ENCODE results near the gene DAD1.
A peak's percentile ranks its signal among the peaks of the same experiment; 100 is the strongest.
"Not testable (repeated sequence)": the region's sequence is repeated elsewhere in the genome, so short reads cannot be mapped to it uniquely, and the experiment has no call there.

The DAD1 gene

DNA sequence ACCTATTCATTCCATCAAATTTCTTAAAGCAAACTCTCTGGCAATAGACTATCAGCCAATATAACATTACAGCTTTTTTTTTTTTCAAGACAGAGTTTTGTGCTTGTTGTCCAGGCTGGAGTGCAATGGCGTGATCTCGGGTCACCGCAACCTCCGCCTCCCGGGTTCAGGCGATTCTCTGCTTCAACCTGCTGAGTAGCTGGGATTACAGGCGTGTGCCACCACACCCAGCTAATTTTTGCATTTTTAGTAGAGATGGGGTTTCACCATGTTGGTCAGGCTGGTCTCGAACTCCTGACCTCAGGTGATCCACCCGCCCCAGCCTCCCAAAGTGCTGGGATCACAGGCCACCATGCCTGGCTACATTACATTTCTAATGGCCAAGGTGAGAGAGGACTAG, 22.8 kb downstream of the DAD1 start:
- DNase-seq = not testable (repeated sequence)

GRCh38 chr14:22565391-22565945, 23.6 kb downstream of the DAD1 start:
- DNase-seq = no peak

DNA sequence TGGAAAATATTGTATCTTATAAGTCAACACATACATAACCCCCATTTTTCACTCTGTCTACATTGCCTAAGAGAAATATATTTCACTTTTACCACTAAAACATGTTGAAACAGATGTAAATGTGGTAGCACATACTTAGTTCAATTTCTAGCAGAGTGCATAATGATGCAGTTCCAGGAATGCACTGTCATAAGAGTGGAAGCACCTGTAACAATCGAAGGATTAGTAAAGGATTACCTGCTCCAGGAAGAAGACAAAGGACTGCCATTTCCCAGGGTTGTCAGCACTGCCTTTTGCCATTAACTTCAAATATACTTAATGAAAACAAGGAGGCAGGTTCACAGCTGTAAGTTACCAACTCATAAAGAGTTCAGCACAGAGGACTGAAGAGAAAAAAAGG, 24.6 kb downstream of the DAD1 start:
- no peak for DNase-seq

DNA sequence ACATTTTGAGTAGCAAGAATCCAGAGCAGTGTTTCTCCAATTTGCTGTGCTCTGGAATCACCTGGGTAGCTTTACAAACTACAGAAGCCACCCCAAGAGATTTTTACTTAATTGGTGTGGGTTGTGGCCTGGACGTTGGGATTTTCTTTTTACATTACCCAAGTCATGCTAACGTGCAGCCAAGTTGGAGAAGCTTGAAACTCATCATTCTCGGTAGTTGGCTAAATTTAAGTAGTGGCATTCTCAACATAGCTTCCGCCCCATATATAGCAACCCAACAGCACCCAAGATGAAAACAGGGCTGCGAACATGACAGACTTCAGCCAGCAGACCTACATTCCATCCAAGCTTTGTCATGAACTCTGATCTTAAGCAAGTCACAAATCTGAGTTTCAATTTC, 25.0 kb downstream of the DAD1 start:
- no peak for DNase-seq

DNA sequence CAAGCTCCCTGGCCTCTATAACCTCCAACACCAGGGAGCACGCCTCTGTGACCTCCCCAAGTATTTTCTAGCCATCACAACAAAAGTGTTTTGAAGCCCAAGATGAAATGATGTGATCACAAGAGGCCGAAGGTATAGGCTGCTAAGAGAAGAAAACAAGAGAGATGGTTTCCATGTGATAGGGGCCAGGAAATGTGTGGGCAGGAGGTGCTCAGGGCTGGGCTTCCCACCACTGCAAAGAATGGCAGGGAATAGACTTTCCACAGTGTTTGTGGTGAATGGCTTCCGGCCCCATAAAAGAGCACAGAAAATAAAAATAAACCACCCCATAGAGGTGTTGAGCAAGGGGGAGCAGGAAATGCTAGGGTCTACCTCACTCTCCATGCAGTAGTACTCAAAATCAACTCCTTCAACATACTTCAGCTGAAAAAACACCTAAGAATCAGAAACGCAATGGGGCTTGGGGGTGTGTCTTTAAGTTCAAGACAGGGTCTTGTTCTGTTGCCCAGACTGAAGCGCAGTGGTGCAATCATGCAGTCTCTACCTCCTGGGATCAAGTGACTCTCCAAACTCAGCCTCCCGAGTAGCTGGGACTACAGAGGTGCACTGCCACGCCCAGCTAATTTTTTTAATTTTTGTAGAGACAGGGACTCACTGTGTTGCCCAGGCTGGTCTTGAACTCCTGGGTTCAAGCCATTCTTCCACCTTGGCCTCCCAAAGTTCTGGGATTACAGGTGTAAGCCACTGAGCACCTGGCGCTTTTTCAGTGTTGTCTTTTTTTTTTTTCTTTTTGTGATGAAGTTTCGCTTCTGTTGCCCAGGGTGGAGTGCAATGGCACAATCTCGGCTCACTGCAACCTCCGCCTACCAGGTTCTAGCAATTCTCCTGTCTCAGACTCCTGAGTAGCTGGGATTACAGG, 27.1 kb downstream of the DAD1 start:
- DNase-seq = no peak

DNA sequence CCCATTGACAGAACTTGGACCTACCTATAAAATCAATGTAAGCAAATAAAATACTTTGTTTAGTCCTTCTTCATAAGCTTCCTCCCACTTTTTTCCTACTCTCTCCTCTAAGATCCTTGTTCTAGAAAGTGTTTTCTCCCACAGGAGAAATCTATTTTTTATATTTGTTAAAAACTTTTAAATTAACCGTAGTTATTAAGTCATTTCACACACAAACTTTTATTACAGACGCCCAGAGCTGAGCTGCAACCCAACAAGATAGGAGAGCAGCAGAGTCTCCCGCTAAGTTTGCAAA, 27.7 kb downstream of the DAD1 start:
- no peak for DNase-seq

GRCh38 chr14:22560662-22561365, 28.2 kb downstream of the DAD1 start:
- no peak for DNase-seq

DNA sequence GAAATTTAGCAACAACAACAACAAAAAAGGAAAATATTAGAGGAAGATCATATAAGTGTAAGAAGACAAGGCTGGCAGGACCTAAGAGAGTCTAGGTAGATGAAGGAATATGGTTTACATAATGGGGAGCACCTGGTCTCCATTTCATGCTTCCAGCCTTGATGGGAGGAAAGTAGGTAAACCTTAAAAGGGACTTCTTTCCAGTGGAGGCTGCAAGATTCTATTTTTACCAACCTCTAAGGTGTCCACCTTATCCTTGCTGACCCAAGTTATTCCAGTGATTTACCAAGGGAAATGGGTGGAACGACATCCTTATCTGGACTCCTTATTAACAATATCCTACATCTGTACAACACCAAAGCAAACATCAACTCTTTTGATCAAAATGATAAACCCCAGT, 30.0 kb downstream of the DAD1 start:
- no peak for DNase-seq

GRCh38 chr14:22558221-22558913, 30.7 kb downstream of the DAD1 start:
- no peak for DNase-seq

GRCh38 chr14:22557846-22558220, 31.2 kb downstream of the DAD1 start:
- no peak for DNase-seq

- DNase-seq = peak; percentile 59
These were observed 31.9 kb downstream of the DAD1 start for GRCh38 chr14:22556990-22557623.

GRCh38 chr14:22556021-22556989, 32.7 kb downstream of the DAD1 start:
- no peak for DNase-seq

GRCh38 chr14:22555384-22556011, 33.5 kb downstream of the DAD1 start:
- DNase-seq = no peak

GRCh38 chr14:22554498-22555383, 34.3 kb downstream of the DAD1 start:
- DNase-seq = no peak

DNA sequence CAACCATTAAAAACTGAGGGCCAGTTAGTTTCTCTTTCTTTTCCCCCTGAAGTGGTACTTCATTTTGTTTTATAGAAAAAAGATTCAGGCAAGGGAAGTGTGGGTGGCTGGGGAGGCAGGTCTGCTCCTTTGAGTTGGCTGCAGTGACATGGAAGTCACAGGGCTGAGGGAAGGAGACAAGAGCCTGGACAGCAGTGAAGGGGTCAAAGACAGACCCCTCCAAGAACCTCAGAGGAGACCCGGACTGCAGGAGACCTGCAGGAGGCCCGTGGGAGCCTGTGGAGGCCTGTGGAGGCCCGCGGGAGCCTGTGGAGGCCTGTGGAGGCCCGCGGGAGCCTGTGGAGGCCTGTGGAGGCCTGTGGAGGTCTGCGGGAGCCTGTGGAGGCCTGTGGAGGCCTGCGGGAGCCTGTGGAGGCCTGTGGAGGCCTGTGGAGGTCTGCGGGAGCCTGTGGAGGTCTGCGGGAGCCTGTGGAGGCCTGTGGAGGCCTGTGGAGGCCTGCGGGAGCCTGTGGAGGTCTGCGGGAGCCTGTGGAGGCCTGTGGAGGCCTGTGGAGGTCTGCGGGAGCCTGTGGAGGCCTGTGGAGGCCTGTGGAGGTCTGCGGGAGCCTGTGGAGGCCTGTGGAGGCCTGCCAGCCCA, 35.0 kb downstream of the DAD1 start:
- DNase-seq = not testable (repeated sequence)

DNA sequence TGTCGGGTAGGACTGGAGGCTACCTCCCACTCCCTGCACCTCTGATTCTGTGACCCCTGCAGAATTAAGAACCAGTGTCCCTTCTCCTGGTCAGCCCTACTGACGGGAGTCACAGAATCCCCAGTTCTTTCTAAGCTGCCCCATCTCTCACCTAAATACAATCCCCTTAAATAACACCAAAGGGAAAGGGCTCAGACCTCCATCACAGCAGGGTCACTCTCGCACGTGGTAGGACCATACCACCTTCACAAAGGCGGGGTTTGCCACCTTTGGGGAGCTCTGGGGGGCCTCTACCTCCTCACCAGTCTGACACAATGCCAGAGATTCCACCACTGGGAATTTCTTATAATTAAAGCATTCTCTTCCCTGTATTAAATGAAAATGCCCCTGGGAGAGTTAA, 35.6 kb downstream of the DAD1 start:
- DNase-seq = no peak

DNA sequence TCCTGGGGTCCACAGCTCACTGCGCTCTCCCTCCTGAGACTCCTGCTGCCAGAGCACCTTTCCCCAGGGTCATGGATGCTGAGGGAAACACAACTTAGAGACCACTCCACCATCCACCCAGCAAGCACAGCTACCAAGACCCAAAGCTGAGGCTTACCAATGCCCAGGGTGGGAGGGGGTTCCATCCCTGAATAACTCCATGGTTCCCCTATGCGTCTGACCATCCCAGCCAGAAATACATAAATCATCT, 36.3 kb downstream of the DAD1 start:
- DNase-seq = no peak

DNA sequence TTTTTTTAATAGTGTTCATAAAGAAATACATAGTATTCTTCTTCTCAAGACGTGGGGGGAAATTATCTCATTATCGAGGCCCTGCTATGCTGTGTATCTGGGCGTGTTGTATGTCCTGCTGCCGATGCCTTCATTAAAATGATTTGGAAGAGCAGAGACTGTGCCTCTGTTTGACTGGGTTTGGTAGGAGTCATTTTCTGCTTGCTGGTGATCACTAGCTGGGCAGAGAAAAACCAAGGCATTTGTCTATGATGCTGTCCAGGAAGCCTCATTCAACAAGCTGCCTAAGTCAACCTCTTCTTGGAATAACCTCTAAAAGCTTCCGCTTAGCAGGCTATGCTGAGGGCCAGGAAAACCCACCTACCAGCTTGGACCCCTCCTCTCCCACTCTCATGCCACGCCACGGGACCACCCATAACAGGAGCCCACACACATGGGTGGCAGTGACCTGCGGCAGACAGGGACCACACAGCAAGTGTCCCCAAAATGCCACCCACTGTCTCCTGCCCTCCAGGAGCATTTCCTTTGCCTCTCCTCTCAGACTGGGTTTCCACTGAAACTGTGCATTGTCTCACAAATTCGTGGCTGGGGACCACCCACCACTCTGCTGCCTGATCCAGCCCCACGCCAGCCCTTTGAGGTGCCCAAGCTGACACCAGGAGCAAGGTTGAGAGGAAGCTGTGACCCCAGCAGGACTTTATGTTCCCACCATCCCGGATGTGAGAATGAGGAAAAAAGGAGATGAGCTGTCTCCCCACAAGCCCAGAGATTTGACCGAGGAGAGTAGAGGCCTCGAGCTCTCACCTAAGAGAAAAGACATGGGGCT, 36.8 kb downstream of the DAD1 start:
- no peak for DNase-seq

DNA sequence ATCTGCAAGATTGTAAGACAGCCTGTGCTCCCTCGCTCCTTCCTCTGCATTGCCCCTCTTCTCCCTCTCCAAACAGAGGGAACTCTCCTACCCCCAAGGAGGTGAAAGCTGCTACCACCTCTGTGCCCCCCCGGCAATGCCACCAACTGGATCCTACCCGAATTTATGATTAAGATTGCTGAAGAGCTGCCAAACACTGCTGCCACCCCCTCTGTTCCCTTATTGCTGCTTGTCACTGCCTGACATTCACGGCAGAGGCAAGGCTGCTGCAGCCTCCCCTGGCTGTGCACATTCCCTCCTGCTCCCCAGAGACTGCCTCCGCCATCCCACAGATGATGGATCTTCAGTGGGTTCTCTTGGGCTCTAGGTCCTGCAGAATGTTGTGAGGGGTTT, 37.4 kb downstream of the DAD1 start:
- DNase-seq = no peak

Measured in NCI-H1694 (cell line).